Measurements from ENCODE around the gene ARHGEF3. TPM values are rescaled to one million over a fixed set of nuclear protein-coding genes. Genes with fewer than 3 reads are reported as not detected.
A peak's percentile ranks its signal among the peaks of the same experiment; 100 is the strongest.
"Not testable (repeated sequence)": the region's sequence is repeated elsewhere in the genome, so short reads cannot be mapped to it uniquely, and the experiment has no call there.

Gene ARHGEF3
- total RNA-seq, 1 donor: 38.0 TPM

GRCh38 chr3:56758042-56758441 is 43.7 kb downstream of the ARHGEF3 start:
- H3K27me3 ChIP-seq (ENCODE audit: insufficient read depth, low read length); H3K4me3 ChIP-seq (ENCODE audit: low read length); H3K9me3 ChIP-seq (ENCODE audit: low read depth, low read length): not testable (repeated sequence)
- H3K4me1 ChIP-seq (ENCODE audit: insufficient read depth, low read length): peaks cover 91% of the 10 kb centered on the region

GRCh38 chr3:56754741-56755417 is 46.9 kb downstream of the ARHGEF3 start:
- Histone ChIP-seq H3K4me1 (ENCODE audit: insufficient read depth, low read length) (peaks cover 83% of the 10 kb centered on the region), H3K4me3 (ENCODE audit: low read length) (peak overlapping the region; percentile 47), H3K27me3 (ENCODE audit: insufficient read depth, low read length) (no peaks in the 10 kb centered on the region), H3K9me3 (ENCODE audit: low read depth, low read length) (no peaks in the 10 kb centered on the region)

- H3K4me3 ChIP-seq (ENCODE audit: low read length): no peak overlapping the region
Measured at GRCh38 chr3:56753206-56753820, 48.4 kb downstream of the ARHGEF3 start.

GRCh38 chr3:56751056-56751707 is 50.6 kb downstream of the ARHGEF3 start:
- H3K4me1 ChIP-seq (ENCODE audit: insufficient read depth, low read length): peaks cover 48% of the 10 kb centered on the region

More at GRCh38 chr3:56753206-56753820, 48.4 kb downstream of the ARHGEF3 start:
- Histone ChIP-seq H3K9me3 (ENCODE audit: low read depth, low read length) (no peaks in the 10 kb centered on the region), H3K4me1 (ENCODE audit: insufficient read depth, low read length) (peaks cover 68% of the 10 kb centered on the region), H3K27me3 (ENCODE audit: insufficient read depth, low read length) (no peaks in the 10 kb centered on the region)

GRCh38 chr3:56748663-56749231 is 53.0 kb downstream of the ARHGEF3 start:
- peaks cover 24% of the 10 kb centered on the region for H3K4me1 ChIP-seq (ENCODE audit: insufficient read depth, low read length)
- H3K4me3 ChIP-seq (ENCODE audit: low read length): no peak overlapping the region
- no peaks in the 10 kb centered on the region for H3K9me3 ChIP-seq (ENCODE audit: low read depth, low read length)
- no peaks in the 10 kb centered on the region for H3K27me3 ChIP-seq (ENCODE audit: insufficient read depth, low read length)

More at GRCh38 chr3:56751056-56751707, 50.6 kb downstream of the ARHGEF3 start:
- H3K9me3 ChIP-seq (ENCODE audit: low read depth, low read length): no peaks in the 10 kb centered on the region
- no peak overlapping the region for H3K4me3 ChIP-seq (ENCODE audit: low read length)
- no peaks in the 10 kb centered on the region for H3K27me3 ChIP-seq (ENCODE audit: insufficient read depth, low read length)

GRCh38 chr3:56747150-56747549 is 54.6 kb downstream of the ARHGEF3 start:
- H3K9me3 ChIP-seq (ENCODE audit: low read depth, low read length): no peaks in the 10 kb centered on the region
- no peak overlapping the region for H3K4me3 ChIP-seq (ENCODE audit: low read length)
- peaks cover 8% of the 10 kb centered on the region for H3K4me1 ChIP-seq (ENCODE audit: insufficient read depth, low read length)
- no peaks in the 10 kb centered on the region for H3K27me3 ChIP-seq (ENCODE audit: insufficient read depth, low read length)

- no peak overlapping the region for H3K4me3 ChIP-seq (ENCODE audit: low read length)
- H3K4me1 ChIP-seq (ENCODE audit: insufficient read depth, low read length): no peaks in the 10 kb centered on the region
- no peaks in the 10 kb centered on the region for H3K27me3 ChIP-seq (ENCODE audit: insufficient read depth, low read length)
- H3K9me3 ChIP-seq (ENCODE audit: low read depth, low read length): no peaks in the 10 kb centered on the region
Measured at GRCh38 chr3:56744016-56744415, 57.7 kb downstream of the ARHGEF3 start.

- H3K27me3 ChIP-seq (ENCODE audit: insufficient read depth, low read length): no peaks in the 10 kb centered on the region
- H3K4me3 ChIP-seq (ENCODE audit: low read length): no peak overlapping the region
Measured at GRCh38 chr3:56742887-56743286, 58.9 kb downstream of the ARHGEF3 start.

GRCh38 chr3:56739036-56739435 is 62.7 kb downstream of the ARHGEF3 start:
- Histone ChIP-seq H3K27me3 (ENCODE audit: insufficient read depth, low read length) (no peaks in the 10 kb centered on the region), H3K4me3 (ENCODE audit: low read length) (no peak overlapping the region), H3K9me3 (ENCODE audit: low read depth, low read length) (no peaks in the 10 kb centered on the region), H3K4me1 (ENCODE audit: insufficient read depth, low read length) (peaks cover 3% of the 10 kb centered on the region)

More at GRCh38 chr3:56742887-56743286, 58.9 kb downstream of the ARHGEF3 start:
- Histone ChIP-seq H3K9me3 (ENCODE audit: low read depth, low read length) (no peaks in the 10 kb centered on the region), H3K4me1 (ENCODE audit: insufficient read depth, low read length) (no peaks in the 10 kb centered on the region)

- no peaks in the 10 kb centered on the region for H3K9me3 ChIP-seq (ENCODE audit: low read depth, low read length)
- no peak overlapping the region for H3K4me3 ChIP-seq (ENCODE audit: low read length)
- H3K4me1 ChIP-seq (ENCODE audit: insufficient read depth, low read length): peaks cover 9% of the 10 kb centered on the region
- H3K27me3 ChIP-seq (ENCODE audit: insufficient read depth, low read length): no peaks in the 10 kb centered on the region
Measured at GRCh38 chr3:56737006-56737405, 64.7 kb downstream of the ARHGEF3 start.

- H3K4me1 ChIP-seq (ENCODE audit: insufficient read depth, low read length): peaks cover 9% of the 10 kb centered on the region
Measured at GRCh38 chr3:56732109-56732508, 69.6 kb downstream of the ARHGEF3 start.

GRCh38 chr3:56725175-56725574 is 76.6 kb downstream of the ARHGEF3 start:
- no peak overlapping the region for H3K4me3 ChIP-seq (ENCODE audit: low read length)
- peaks cover 18% of the 10 kb centered on the region for H3K4me1 ChIP-seq (ENCODE audit: insufficient read depth, low read length)
- no peaks in the 10 kb centered on the region for H3K9me3 ChIP-seq (ENCODE audit: low read depth, low read length)
- H3K27me3 ChIP-seq (ENCODE audit: insufficient read depth, low read length): no peaks in the 10 kb centered on the region

More at GRCh38 chr3:56732109-56732508, 69.6 kb downstream of the ARHGEF3 start:
- no peaks in the 10 kb centered on the region for H3K27me3 ChIP-seq (ENCODE audit: insufficient read depth, low read length)
- no peaks in the 10 kb centered on the region for H3K9me3 ChIP-seq (ENCODE audit: low read depth, low read length)
- no peak overlapping the region for H3K4me3 ChIP-seq (ENCODE audit: low read length)

GRCh38 chr3:56724676-56725075 is 77.1 kb downstream of the ARHGEF3 start:
- no peak overlapping the region for H3K4me3 ChIP-seq (ENCODE audit: low read length)
- no peaks in the 10 kb centered on the region for H3K9me3 ChIP-seq (ENCODE audit: low read depth, low read length)
- H3K27me3 ChIP-seq (ENCODE audit: insufficient read depth, low read length): no peaks in the 10 kb centered on the region
- peaks cover 18% of the 10 kb centered on the region for H3K4me1 ChIP-seq (ENCODE audit: insufficient read depth, low read length)

- no peaks in the 10 kb centered on the region for H3K9me3 ChIP-seq (ENCODE audit: low read depth, low read length)
- H3K4me1 ChIP-seq (ENCODE audit: insufficient read depth, low read length): peaks cover 11% of the 10 kb centered on the region
- H3K27me3 ChIP-seq (ENCODE audit: insufficient read depth, low read length): no peaks in the 10 kb centered on the region
- no peak overlapping the region for H3K4me3 ChIP-seq (ENCODE audit: low read length)
Measured at GRCh38 chr3:56720849-56721248, 80.9 kb downstream of the ARHGEF3 start.

- H3K4me3 ChIP-seq (ENCODE audit: low read length); H3K4me1 ChIP-seq (ENCODE audit: insufficient read depth, low read length); H3K9me3 ChIP-seq (ENCODE audit: low read depth, low read length); H3K27me3 ChIP-seq (ENCODE audit: insufficient read depth, low read length): not testable (repeated sequence)
Measured at GRCh38 chr3:56718809-56719208, 82.9 kb downstream of the ARHGEF3 start.
